NCI-H2171 treated with DMSO at 0.1 percent for 48 hours (cell line): ENCODE data around the gene KIAA0930.
"Not testable (repeated sequence)": the region's sequence is repeated elsewhere in the genome, so short reads cannot be mapped to it uniquely, and the experiment has no call there.

Experiments used
- DNase-seq: peaks from one replicate; lab custom pipeline; 2025; lab: John Stamatoyannopoulos, UW

Gene KIAA0930

GRCh38 chr22:45262931-45263462 lies 22.3 kb upstream of the KIAA0930 start:
- DNase-seq = peak; percentile 90

GRCh38 chr22:45262195-45262930 lies 21.7 kb upstream of the KIAA0930 start:
- no peak for DNase-seq

GRCh38 chr22:45261407-45262088 lies 20.9 kb upstream of the KIAA0930 start:
- DNase-seq = peak; percentile 64

GRCh38 chr22:45260395-45260759 lies 19.7 kb upstream of the KIAA0930 start:
- DNase-seq = not testable (repeated sequence)

GRCh38 chr22:45259754-45260394 lies 19.2 kb upstream of the KIAA0930 start:
- no peak for DNase-seq

- DNase-seq = not testable (repeated sequence)
These were observed 17.2 kb upstream of the KIAA0930 start for GRCh38 chr22:45257941-45258340.

GRCh38 chr22:45254789-45255278 lies 14.1 kb upstream of the KIAA0930 start:
- no peak for DNase-seq

GRCh38 chr22:45254388-45254787 lies 13.7 kb upstream of the KIAA0930 start:
- DNase-seq = no peak

GRCh38 chr22:45253039-45253641 lies 12.4 kb upstream of the KIAA0930 start:
- DNase-seq = no peak

- DNase-seq = no peak
These were observed 11.1 kb upstream of the KIAA0930 start for GRCh38 chr22:45251825-45252224.

GRCh38 chr22:45248832-45249561 lies 8.3 kb upstream of the KIAA0930 start:
- DNase-seq = peak; percentile 70

GRCh38 chr22:45246060-45246985 lies 5.6 kb upstream of the KIAA0930 start:
- no peak for DNase-seq

GRCh38 chr22:45244916-45245315 lies 4.2 kb upstream of the KIAA0930 start:
- DNase-seq = no peak

- no peak for DNase-seq
These were observed 2.1 kb upstream of the KIAA0930 start for GRCh38 chr22:45242778-45243191.

- no peak for DNase-seq
These were observed 437 bp downstream of the KIAA0930 start for GRCh38 chr22:45240104-45240809.

GRCh38 chr22:45239681-45240051 lies 1.0 kb downstream of the KIAA0930 start:
- no peak for DNase-seq

- no peak for DNase-seq
These were observed 1.6 kb downstream of the KIAA0930 start for GRCh38 chr22:45238957-45239680.

- no peak for DNase-seq
These were observed 2.4 kb downstream of the KIAA0930 start for GRCh38 chr22:45238076-45238956.
